Measurements from ENCODE around the gene SEPTIN8.

GRCh38 chr5:132754947-132755346, 22.1 kb downstream of the SEPTIN8 start:
- TF ChIP-seq CTCF (IDR thresholded peaks at IDR 0.05; ENCODE audit: low read depth, low read length) (peak; percentile 14; the same call in 1 of the 2 replicates), EZH2phosphoT487 (IDR thresholded peaks at IDR 0.05; ENCODE audit: low read depth) (no peak)
